OCI-LY3 (cell line): ENCODE data around the gene GUCY1B1.

ENCODE experiments used
- CTCF ChIP-seq: fragments of 200-600, 300-600 bp; sonication (generic); IDR thresholded peaks from 2 replicates; pipeline ENCODE4 v1.5.1; 2014; ENCODE audit warnings: antibody characterized with exemption, low read length, low read depth
- EZH2phosphoT487 ChIP-seq: fragments of 200-600 bp; shearing (Covaris generic); IDR thresholded peaks from 2 replicates; pipeline ENCODE4 v1.6.1; 2018; ENCODE audit warnings: antibody characterized with exemption, mixed run types, low read depth

GRCh38 chr4:155722336-155722735 lies 36.5 kb upstream of the GUCY1B1 start:
- TF ChIP-seq CTCF = no peak
- TF ChIP-seq EZH2phosphoT487 = no peak
